OCI-LY3 (cell line): ENCODE results near the gene TERB2.
"Not testable (repeated sequence)": the region's sequence is repeated elsewhere in the genome, so short reads cannot be mapped to it uniquely, and the experiment has no call there.

ENCODE experiments used
- H2AFZ ChIP-seq: fragments of 200-600, 300-600 bp; shearing (Covaris generic); 2 replicates; pipeline ENCODE4 v1.6.0; 2014; ENCODE audit warnings: antibody characterized with exemption, low read depth, low read length
- H3K27ac ChIP-seq: fragments of 200-600, 300-600 bp; sonication (generic); 2 replicates; pipeline ENCODE4 v1.5.1; 2014; ENCODE audit warnings: mild to moderate bottlenecking, low read length, moderate library complexity, mixed read lengths
- H3K27me3 ChIP-seq: fragments of 200-600, 300-600 bp; sonication (generic); 2 replicates; pipeline ENCODE4 v1.6.1; 2014; ENCODE audit warnings: low read depth, low read length, mixed read lengths
- H3K36me3 ChIP-seq: fragments of 200-600, 300-600 bp; sonication (generic); replicated peaks from 2 replicates; pipeline ENCODE3; 2014; ENCODE audit warnings: low read depth, low read length, mixed read lengths
- H3K4me1 ChIP-seq: fragments of 300-600, 200-600 bp; sonication (generic); 2 replicates; pipeline ENCODE4 v1.6.1; 2014; ENCODE audit warnings: low read length, mixed read lengths
- H3K4me2 ChIP-seq: fragments of 200-600, 300-600 bp; sonication (generic); 2 replicates; pipeline ENCODE4 v1.6.1; 2014; ENCODE audit warnings: low read length, mixed read lengths
- H3K4me3 ChIP-seq: fragments of 300-600, 200-600 bp; sonication (generic); 2 replicates; pipeline ENCODE4 v1.5.1; 2014; ENCODE audit warnings: antibody characterized with exemption, mild to moderate bottlenecking, low read length, moderate library complexity
- H3K79me2 ChIP-seq: fragments of 300-600, 200-600 bp; shearing (Covaris generic); 2 replicates; pipeline ENCODE4 v1.6.1; 2014; ENCODE audit warnings: mild to moderate bottlenecking, low read length, mixed read lengths
- H3K9ac ChIP-seq: fragments of 300-600, 200-600 bp; shearing (Covaris generic); 2 replicates; pipeline ENCODE4 v1.6.0; 2014; ENCODE audit warnings: mild to moderate bottlenecking, low read length, moderate library complexity
- H3K9me3 ChIP-seq: fragments of 200-600, 300-600 bp; shearing (Covaris generic); 2 replicates; pipeline ENCODE4 v1.6.1; 2014; ENCODE audit warnings: low read length, mixed read lengths; ENCODE audit not compliant: insufficient read depth
- H4K20me1 ChIP-seq: fragments of 200-600, 300-600 bp; sonication (generic); 2 replicates; pipeline ENCODE4 v1.6.1; 2016; ENCODE audit warnings: low read length, mixed read lengths; ENCODE audit not compliant: insufficient read depth
- CTCF ChIP-seq: fragments of 200-600, 300-600 bp; sonication (generic); IDR thresholded peaks from 2 replicates; pipeline ENCODE4 v1.5.1; 2014; ENCODE audit warnings: antibody characterized with exemption, low read length, low read depth
- EZH2phosphoT487 ChIP-seq: fragments of 200-600 bp; shearing (Covaris generic); IDR thresholded peaks from 2 replicates; pipeline ENCODE4 v1.6.1; 2018; ENCODE audit warnings: antibody characterized with exemption, mixed run types, low read depth

TERB2 gene

DNA sequence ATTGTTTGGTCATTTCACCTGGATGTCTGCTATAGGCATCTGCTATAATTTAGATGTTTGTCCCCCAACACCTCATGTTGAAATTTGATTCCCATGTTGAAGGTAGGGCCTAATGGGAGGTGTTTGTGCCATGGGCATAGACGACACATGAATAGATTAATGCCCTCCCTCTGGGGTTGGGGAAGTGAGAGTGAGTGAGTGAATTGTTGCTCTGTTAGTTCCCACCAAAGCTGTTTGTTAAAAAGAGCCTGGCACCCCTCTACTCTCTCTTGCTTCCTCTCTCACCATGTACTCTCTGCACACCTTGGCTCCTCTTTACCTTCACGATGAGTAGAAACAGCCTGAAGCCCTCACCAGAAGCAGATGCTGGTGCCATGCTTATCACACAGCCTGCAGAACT lies 42.6 kb downstream of the TERB2 start:
- H3K4me3 ChIP-seq = no peak overlapping the region
- H3K79me2 ChIP-seq = no peaks in the 10 kb centered on the region
- no peak overlapping the region for H2AFZ ChIP-seq

DNA sequence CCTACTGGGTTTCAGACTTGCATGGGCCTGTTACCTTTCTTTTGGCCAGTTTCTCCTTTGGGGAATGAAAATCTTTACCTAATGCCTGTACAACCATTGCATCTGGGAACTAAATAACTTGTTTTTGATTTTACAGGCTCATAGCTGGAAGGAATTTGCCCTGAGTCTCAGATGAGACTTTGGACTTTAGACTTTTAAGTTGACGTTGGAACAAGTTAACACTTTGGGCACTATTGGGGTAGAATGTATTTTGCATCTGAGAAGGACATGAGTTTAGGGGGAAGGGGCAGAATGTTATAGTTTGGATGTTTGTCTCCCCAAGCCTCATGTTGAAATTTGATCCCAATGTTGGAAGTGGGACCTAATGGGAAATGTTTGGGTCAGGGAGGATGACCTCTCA lies 44.7 kb downstream of the TERB2 start:
- H3K36me3 ChIP-seq = not testable (repeated sequence)

More for the DNA sequence above, 42.6 kb downstream of the TERB2 start:
- Histone ChIP-seq H4K20me1 (no peaks in the 10 kb centered on the region), H3K36me3 (no peaks in the 10 kb centered on the region), H3K27ac (no peak overlapping the region), H3K27me3 (no peaks in the 10 kb centered on the region), H3K9me3 (no peaks in the 10 kb centered on the region), H3K9ac (no peak overlapping the region), H3K4me1 (peaks cover 5% of the 10 kb centered on the region), H3K4me2 (no peak overlapping the region)
- TF ChIP-seq CTCF = no peak

GRCh38 chr15:45003731-45004410 lies 47.4 kb downstream of the TERB2 start:
- not testable (repeated sequence) for H3K27ac ChIP-seq, H2AFZ ChIP-seq, H4K20me1 ChIP-seq, H3K9me3 ChIP-seq, H3K4me2 ChIP-seq, H3K9ac ChIP-seq, H3K27me3 ChIP-seq, H3K79me2 ChIP-seq, H3K4me3 ChIP-seq, H3K36me3 ChIP-seq, H3K4me1 ChIP-seq

More for the DNA sequence above, 44.7 kb downstream of the TERB2 start:
- not testable (repeated sequence) for H4K20me1 ChIP-seq, H3K27ac ChIP-seq, H3K9me3 ChIP-seq, H2AFZ ChIP-seq, H3K9ac ChIP-seq, H3K79me2 ChIP-seq, H3K27me3 ChIP-seq, H3K4me1 ChIP-seq, H3K4me2 ChIP-seq, H3K4me3 ChIP-seq

- H3K27ac ChIP-seq, H3K36me3 ChIP-seq, H3K79me2 ChIP-seq, H2AFZ ChIP-seq, H3K4me2 ChIP-seq, H4K20me1 ChIP-seq, H3K4me3 ChIP-seq, H3K27me3 ChIP-seq, H3K9me3 ChIP-seq, H3K4me1 ChIP-seq, H3K9ac ChIP-seq: not testable (repeated sequence)
These were observed 48.2 kb downstream of the TERB2 start for GRCh38 chr15:45004590-45005175.

- Histone ChIP-seq H3K27ac (no peak overlapping the region), H3K36me3 (no peaks in the 10 kb centered on the region), H3K9ac (no peak overlapping the region), H4K20me1 (no peaks in the 10 kb centered on the region), H3K4me2 (no peak overlapping the region), H3K79me2 (no peaks in the 10 kb centered on the region), H3K9me3 (no peaks in the 10 kb centered on the region), H3K4me1 (no peaks in the 10 kb centered on the region), H2AFZ (no peak overlapping the region), H3K27me3 (no peaks in the 10 kb centered on the region; the same call in 1 of the 2 replicates), H3K4me3 (no peak overlapping the region)
- TF ChIP-seq CTCF = no peak
- no peak for TF ChIP-seq EZH2phosphoT487
These were observed 52.6 kb downstream of the TERB2 start for GRCh38 chr15:45009046-45009445.

DNA sequence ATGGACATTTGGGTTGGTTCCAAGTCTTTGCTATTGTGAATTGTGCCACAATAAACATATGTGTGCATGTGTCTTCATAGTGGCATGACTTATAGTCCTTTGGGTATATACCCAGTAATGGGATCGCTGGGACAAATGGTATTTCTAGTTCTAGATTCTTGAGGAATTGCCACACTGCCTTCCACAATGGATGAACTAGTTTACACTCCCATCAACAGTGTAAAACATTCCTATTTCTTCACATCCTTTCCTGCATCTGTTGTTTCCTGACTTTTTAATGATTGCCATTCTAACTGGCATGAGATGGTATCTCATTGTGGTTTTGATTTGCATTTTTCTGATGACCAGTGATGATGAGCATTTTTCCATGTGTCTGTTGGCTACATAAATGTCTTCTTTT lies 58.6 kb downstream of the TERB2 start:
- not testable (repeated sequence) for H2AFZ ChIP-seq, H4K20me1 ChIP-seq, H3K4me3 ChIP-seq, H3K9me3 ChIP-seq, H3K27ac ChIP-seq, H3K4me1 ChIP-seq, H3K36me3 ChIP-seq, H3K9ac ChIP-seq, H3K27me3 ChIP-seq, H3K79me2 ChIP-seq, H3K4me2 ChIP-seq

GRCh38 chr15:45020222-45020900 lies 63.9 kb downstream of the TERB2 start:
- H4K20me1 ChIP-seq, H2AFZ ChIP-seq: not testable (repeated sequence)

GRCh38 chr15:45020901-45021259 lies 64.4 kb downstream of the TERB2 start:
- not testable (repeated sequence) for H3K9ac ChIP-seq, H3K27ac ChIP-seq
- peaks cover 26% of the 10 kb centered on the region for H3K79me2 ChIP-seq

More at GRCh38 chr15:45020222-45020900, 63.9 kb downstream of the TERB2 start:
- H3K4me2 ChIP-seq, H3K4me1 ChIP-seq, H3K27ac ChIP-seq, H3K27me3 ChIP-seq, H3K9ac ChIP-seq, H3K4me3 ChIP-seq, H3K9me3 ChIP-seq, H3K36me3 ChIP-seq: not testable (repeated sequence)
- peaks cover 22% of the 10 kb centered on the region for H3K79me2 ChIP-seq

More at GRCh38 chr15:45020901-45021259, 64.4 kb downstream of the TERB2 start:
- not testable (repeated sequence) for H3K4me3 ChIP-seq, H2AFZ ChIP-seq, H4K20me1 ChIP-seq, H3K4me1 ChIP-seq, H3K4me2 ChIP-seq, H3K36me3 ChIP-seq, H3K9me3 ChIP-seq, H3K27me3 ChIP-seq
